C4-2B (cell line): ENCODE results near the gene CYS1.
"Not testable (repeated sequence)": the region's sequence is repeated elsewhere in the genome, so short reads cannot be mapped to it uniquely, and the experiment has no call there.

Experiments used
- H3K27ac ChIP-seq: fragments of 450-650 bp; 2 replicates; pipeline ENCODE4 v1.5.1; 2017
- ZFX ChIP-seq: fragments of 450-650 bp; IDR thresholded peaks from 2 replicates; pipeline ENCODE4 v1.6.1; 2017
- TF ChIP-seq, protein P1 (sequence below): fragments of 450-650 bp; conservative IDR thresholded peaks from 2 replicates; pipeline ENCODE4 v1.5.1; 2017; ENCODE audit warnings: mild to moderate bottlenecking

CYS1 gene

DNA sequence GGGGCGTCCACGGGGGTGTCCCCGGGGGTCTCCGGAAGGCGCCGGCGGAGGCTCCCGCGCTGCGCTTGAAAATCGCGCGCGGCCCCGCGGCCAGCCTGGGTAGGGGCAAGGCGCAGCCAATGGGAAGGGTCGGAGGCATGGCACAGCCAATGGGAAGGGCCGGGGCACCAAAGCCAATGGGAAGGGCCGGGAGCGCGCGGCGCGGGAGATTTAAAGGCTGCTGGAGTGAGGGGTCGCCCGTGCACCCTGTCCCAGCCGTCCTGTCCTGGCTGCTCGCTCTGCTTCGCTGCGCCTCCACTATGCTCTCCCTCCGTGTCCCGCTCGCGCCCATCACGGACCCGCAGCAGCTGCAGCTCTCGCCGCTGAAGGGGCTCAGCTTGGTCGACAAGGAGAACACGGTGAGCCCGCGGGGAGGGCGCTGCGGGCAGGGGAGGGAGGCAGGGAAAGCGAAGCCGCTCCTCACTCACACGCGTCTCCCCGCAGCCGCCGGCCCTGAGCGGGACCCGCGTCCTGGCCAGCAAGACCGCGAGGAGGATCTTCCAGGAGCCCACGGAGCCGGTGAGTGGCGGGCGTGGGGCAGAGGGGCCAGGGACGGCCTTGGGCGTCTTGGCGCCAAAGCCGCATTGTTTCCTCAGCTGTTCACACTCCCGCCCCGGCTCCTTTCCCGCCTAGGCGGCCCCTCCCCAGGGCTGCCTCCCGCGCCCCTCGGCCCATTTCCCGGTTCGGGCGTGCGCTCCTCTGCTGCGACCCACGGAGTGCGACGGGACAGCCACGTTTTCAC is 42.5 kb upstream of the CYS1 start, which contains the start of gene RRM2:
RRM2 (plus strand) TSS at position 240 of the 781 bp plus-strand sequence; CDS start at position 300, 60 bp downstream.
- TF ChIP-seq, protein P1, sequence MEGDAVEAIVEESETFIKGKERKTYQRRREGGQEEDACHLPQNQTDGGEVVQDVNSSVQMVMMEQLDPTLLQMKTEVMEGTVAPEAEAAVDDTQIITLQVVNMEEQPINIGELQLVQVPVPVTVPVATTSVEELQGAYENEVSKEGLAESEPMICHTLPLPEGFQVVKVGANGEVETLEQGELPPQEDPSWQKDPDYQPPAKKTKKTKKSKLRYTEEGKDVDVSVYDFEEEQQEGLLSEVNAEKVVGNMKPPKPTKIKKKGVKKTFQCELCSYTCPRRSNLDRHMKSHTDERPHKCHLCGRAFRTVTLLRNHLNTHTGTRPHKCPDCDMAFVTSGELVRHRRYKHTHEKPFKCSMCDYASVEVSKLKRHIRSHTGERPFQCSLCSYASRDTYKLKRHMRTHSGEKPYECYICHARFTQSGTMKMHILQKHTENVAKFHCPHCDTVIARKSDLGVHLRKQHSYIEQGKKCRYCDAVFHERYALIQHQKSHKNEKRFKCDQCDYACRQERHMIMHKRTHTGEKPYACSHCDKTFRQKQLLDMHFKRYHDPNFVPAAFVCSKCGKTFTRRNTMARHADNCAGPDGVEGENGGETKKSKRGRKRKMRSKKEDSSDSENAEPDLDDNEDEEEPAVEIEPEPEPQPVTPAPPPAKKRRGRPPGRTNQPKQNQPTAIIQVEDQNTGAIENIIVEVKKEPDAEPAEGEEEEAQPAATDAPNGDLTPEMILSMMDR = no peak
- TF ChIP-seq ZFX = no peak; the same call in 1 of the 2 replicates
- peak within 1 kb of the TSS; percentile 96 for H3K27ac ChIP-seq

DNA sequence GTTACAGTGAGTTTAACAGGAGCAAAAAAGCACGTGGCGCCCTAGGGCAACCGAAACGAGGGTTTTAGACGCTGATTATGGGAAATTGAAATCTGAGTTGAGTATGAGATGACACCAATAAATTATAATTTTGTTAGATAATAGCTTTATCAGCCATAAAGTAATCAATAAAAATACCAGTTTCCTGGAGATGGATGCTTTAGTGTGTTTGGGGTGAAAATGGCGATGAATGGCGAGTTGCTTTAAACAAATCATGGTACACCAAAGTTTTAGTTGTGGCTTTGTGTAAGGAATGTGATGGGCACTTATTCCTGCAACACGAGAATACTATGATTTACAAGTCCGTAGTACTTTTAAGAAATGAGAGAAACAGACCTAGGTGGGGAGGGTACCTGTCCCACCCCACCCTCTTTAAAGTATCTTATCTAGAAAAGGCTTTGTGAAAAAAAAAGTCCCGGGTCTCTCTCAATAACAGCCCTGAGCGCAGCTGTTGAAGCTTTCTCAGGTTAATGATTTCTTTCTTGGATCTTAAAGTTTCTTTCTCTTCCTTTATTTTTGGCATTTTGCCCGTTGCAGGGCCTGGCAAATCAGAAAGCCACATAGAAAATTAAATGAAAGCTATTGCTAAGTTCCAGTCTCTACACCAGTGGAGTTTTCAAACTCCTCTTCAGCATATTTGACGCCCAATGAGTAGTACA is 40.8 kb upstream of the CYS1 start:
- H3K27ac ChIP-seq = peak overlapping the region; percentile 96
- no peak; the same call in 1 of the 2 replicates for TF ChIP-seq ZFX
- TF ChIP-seq, protein P1 = no peak

DNA sequence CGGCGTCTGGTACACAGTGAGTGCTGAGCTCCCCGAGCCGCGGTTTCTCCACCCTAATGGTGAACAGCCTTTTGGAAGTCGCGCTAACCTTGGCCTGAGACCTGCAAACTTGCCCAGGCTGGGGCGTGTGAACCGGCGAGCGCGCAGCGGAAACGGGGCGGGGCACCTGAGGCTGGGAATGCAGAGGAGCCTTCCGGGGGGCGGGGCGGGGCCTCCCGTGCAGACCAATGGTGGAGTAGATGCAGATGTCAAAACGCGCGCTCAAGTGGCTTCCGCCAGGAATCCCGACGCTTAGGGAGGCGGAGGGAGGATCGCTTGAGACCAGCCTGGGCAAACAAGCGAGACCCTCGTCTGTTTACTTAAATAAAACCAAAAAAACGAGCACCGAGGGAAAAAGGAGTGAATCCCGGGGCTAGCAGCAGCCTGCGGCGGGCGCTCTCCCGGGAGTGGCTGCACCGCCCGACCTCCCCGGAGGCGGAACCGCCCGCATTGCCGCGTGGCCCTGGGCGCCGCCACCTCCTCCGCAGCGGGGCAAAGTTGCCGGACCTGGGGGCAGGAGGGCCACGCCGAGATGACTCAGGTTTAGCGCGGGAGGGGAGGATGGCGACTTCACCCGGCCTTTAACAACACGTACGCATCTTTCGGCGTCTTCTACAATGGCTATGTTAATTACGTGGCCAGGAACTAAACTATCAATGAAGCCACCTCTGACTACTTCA is 40.1 kb upstream of the CYS1 start:
- peak overlapping the region; percentile 96 for H3K27ac ChIP-seq
- no peak for TF ChIP-seq ZFX
- TF ChIP-seq, protein P1 = no peak

DNA sequence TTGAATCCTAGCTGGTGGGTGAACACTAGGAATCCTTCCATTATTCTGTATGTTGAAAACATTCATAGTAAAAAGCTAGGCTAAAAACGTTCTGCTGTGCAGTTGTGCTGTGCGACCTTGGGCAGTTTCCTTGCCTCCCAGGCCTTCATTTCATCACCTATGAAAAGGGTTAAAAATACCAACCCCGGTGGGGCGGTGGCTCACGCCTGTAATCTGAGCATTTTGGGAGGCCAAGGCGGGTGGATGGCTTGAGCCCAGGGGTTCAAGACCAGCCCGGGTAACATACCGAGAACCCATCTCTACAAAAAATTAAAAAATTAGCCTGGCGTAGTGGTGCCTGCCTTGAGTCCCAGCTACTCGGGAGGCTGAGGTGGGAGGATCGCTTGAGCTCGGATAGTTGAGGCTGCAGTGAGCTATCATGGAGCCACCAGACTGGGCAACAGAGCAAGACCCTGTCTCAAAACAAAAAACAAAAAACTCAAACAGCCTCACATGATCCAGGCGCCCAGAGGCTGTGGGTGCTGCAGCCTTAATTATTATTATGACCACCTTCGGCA is 39.5 kb upstream of the CYS1 start:
- TF ChIP-seq, protein P1 = no peak
- TF ChIP-seq ZFX = no peak
- H3K27ac ChIP-seq = peak overlapping the region; percentile 96

DNA sequence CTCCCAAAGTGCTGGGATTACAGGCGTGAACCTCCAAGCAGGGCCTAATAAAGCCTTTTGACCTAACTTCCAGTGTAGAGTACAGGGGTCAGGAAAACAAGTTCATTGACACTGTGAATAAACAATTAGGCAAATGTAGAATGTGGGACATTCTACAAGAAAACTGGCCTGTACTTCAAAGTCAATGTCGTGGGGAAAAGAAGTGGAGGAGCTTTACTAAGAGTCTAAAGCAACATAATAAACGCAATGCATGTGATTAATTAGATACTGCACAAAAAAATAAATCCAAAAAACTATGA is 38.8 kb upstream of the CYS1 start:
- TF ChIP-seq ZFX = no peak
- TF ChIP-seq, protein P1 = no peak
- H3K27ac ChIP-seq = no peak overlapping the region

DNA sequence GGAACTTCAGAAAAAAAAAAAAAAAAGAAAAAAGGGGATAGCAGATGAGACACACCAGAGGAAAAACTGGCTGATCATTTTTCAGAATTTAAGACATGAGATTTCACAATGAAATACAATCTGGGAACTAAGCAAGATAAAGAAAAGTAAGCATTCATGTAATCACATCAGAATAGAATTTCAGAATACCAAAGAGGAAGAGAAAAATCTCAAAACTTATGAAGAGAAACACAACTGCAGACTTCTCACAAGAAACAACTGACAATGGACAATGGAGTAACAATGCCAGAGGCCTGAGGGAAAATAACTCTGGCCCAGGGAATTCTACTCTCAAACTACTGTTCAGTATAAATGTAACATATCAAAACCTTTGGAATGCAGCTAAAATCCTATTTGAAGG is 29.1 kb upstream of the CYS1 start:
- TF ChIP-seq ZFX = no peak
- TF ChIP-seq, protein P1 = no peak
- H3K27ac ChIP-seq = no peak overlapping the region

DNA sequence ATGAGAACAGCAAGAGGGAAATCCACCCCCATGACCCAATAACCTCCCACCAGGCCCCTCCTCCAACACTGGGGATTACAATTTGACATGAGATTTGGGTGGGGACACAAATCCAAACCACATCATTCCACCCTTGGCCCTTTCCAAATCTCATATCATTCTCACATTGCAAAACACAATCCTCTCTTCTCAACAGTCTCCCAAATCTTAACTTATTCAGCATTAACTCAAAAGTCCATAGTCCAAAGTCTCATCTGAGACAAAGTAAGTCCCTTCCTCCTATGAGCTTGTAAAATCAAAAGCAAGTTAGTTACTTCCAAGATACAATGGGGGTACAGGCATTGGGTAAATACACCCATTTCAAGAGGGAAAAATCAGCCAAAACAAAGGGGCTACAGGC is 24.7 kb upstream of the CYS1 start:
- H3K27ac ChIP-seq = not testable (repeated sequence)
